NCI-H187 (cell line): ENCODE results near the gene GMCL2.

Source experiments
- DNase-seq, 2 experiments: peaks; one replicate each; lab custom pipeline; 2025; lab: John Stamatoyannopoulos, UW

Gene GMCL2

DNA sequence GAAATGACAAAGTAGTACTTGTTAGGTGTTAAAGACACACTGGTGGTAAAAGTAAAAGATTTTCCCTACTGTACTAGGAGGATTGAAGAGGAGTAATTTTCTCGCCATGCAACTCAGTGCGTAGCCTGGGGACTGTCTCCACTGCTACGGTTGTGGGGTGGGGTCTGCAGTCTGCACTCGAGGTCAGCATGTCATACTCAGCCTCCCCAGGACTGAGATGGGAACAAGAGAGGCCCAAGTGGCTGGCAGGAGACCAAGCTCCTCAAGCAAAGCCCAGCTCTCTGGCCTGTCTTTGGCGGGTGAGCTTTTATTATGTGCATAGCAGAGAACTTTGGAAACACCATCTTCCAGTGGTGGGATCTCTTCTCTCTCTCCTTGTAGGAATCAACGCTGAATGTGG lies 43.9 kb downstream of the GMCL2 start:
- no peak for DNase-seq

GRCh38 chr5:178142642-178143041 lies 44.5 kb downstream of the GMCL2 start:
- no peak for DNase-seq

DNA sequence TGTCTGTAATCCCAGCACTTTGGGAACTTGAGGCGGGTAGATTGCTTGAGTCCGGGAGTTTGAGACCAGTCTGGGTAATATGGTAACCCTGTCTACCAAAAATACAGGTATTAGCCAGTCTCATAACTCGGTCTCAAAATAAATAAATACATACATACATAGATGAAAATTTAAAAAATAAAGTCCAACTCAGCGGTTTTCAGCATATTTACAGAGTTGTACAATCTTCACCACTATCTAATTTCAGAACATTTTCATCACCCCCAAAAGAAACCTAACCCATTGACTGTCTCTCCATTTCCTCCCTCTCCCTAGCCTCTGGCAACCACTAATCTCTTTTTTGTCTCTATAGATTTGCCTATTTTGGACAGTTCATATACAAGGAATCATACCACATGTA lies 45.6 kb downstream of the GMCL2 start:
- no peak for DNase-seq

GRCh38 chr5:178137991-178138390 lies 49.2 kb downstream of the GMCL2 start:
- DNase-seq, result no peak

- no peak for DNase-seq
These were observed 50.2 kb downstream of the GMCL2 start for GRCh38 chr5:178136990-178137389.
